Sigmoid colon (tissue), 7 donors: Measurements from ENCODE around the gene HTR1E. TPM values are rescaled to one million over a fixed set of nuclear protein-coding genes. Genes with fewer than 3 reads are reported as not detected.

ENCODE experiments used
- DNase-seq: peaks from one replicate; pipeline ENCODE4 v3.0.0-alpha.2; 2019
- H3K27ac ChIP-seq, 4 donors: fragments of 200-600 bp; sonication (generic); one replicate each; pipeline ENCODE4 v1.5.1; 2016 to 2019; ENCODE audit warnings: mild to moderate bottlenecking in 1 of 4
- H3K27me3 ChIP-seq, 3 donors: fragments of 200-600 bp; sonication (generic); one replicate each; pipeline ENCODE4 v1.5.1; 2019; ENCODE audit warnings: mild to moderate bottlenecking in 1 of 3
- H3K36me3 ChIP-seq, 4 donors: fragments of 200-600 bp; sonication (generic); one replicate each; pipeline ENCODE4 v1.5.1; 2016 to 2019
- H3K4me1 ChIP-seq, 4 donors: fragments of 200-600 bp; sonication (generic); one replicate each; pipeline ENCODE4 v1.5.1; 2017 to 2019
- H3K4me3 ChIP-seq, 4 donors: fragments of 200-600 bp; sonication (generic); one replicate each; pipeline ENCODE4 v1.5.1; 2017 to 2019; ENCODE audit warnings: mild to moderate bottlenecking in 2 of 4, moderate library complexity in 1 of 4
- H3K9me3 ChIP-seq, 4 donors: fragments of 200-600 bp in 3 of 4; sonication (generic) in 3 of 4; one replicate each; pipeline versions ENCODE4 v1.5.1 to v1.6.1; 2013 to 2019
- CTCF ChIP-seq, 4 experiments: fragments of 450-650 bp in 3 of 4; fragments of 200-600 bp in 1 of 4; IDR thresholded peaks; one replicate each; pipeline ENCODE4 v1.5.1; 2016 to 2019; ENCODE audit warnings: antibody characterized with exemption in 4 of 4, mild to moderate bottlenecking in 3 of 4, moderate library complexity in 2 of 4
- EP300 ChIP-seq, 4 donors: sonication (generic); formaldehyde crosslinking; IDR thresholded peaks; one replicate each; pipeline ENCODE4 v1.6.1; 2017; ENCODE audit warnings: antibody characterized with exemption in 4 of 4
- POLR2A ChIP-seq, 2 donors: fragments of 450-650 bp; IDR thresholded peaks; one replicate each; pipeline ENCODE4 v1.6.1; 2016; ENCODE audit warnings: antibody characterized with exemption in 2 of 2, mild to moderate bottlenecking in 2 of 2, moderate library complexity in 2 of 2
- POLR2AphosphoS5 ChIP-seq, 4 donors: sonication (generic); formaldehyde crosslinking; IDR thresholded peaks; one replicate each; pipeline ENCODE4 v1.6.1; 2017; ENCODE audit warnings: antibody characterized with exemption in 4 of 4
- WGBS, 2 donors: extraction: QIAGEN DNeasy Blood & Tissue Kit; methylation state at CpG; one replicate each; pipeline ENCODE4 v1.1.7; 2013; 5-methylcytosine and 5-hydroxymethylcytosine counted together
- intact Hi-C: fragments of 100-400 bp; cut with DNase I; formaldehyde crosslinking; loops from one replicate; pipeline ENCODE4 v1.15.1; 2023
- polyA plus RNA-seq, 3 donors: library from polyadenylated mRNA; stranded (reverse); fragments of 200-250 nt; gene quantifications; one replicate each; pipeline ENCODE4 v1.2.3, GENCODE V29; 2013
- total RNA-seq, 4 donors: library from RNA; depleted of rRNA; stranded (reverse); fragments of >200 nt; gene quantifications; one replicate each; pipeline ENCODE4 v1.1.0, GENCODE V29; 2016
- donor health status: healthy with polysubstance abuse.
- donor health status: Bipolar disorder and iron deficiency.
- donor health status: healthy.

Gene HTR1E
- total and polyA plus RNA-seq, 7 donors: 0.03 TPM; not detected in 6

- Histone ChIP-seq H3K9me3 (peaks cover 0 to 4% (median 0%) of the 10 kb centered on the region in 4 donors), H3K4me3 (no peak overlapping the region), H3K27me3 (no peaks in the 10 kb centered on the region), H3K4me1 (no peaks in the 10 kb centered on the region), H3K36me3 (no peaks in the 10 kb centered on the region), H3K27ac (no peak overlapping the region)
- TF ChIP-seq POLR2AphosphoS5 (IDR thresholded peaks at IDR 0.05) (no peak), POLR2A (IDR thresholded peaks at IDR 0.05) (no peak), CTCF (IDR thresholded peaks at IDR 0.05) (no peak), EP300 (IDR thresholded peaks at IDR 0.05) (no peak)
- WGBS, 2 donors: 81 to 82% methylated on average over 4 of the region's 4 CpGs
- intact Hi-C loops: no loop called here
- no peak for DNase-seq
These were observed 103.4 kb downstream of the HTR1E start for GRCh38 chr6:87040729-87041128.

DNA sequence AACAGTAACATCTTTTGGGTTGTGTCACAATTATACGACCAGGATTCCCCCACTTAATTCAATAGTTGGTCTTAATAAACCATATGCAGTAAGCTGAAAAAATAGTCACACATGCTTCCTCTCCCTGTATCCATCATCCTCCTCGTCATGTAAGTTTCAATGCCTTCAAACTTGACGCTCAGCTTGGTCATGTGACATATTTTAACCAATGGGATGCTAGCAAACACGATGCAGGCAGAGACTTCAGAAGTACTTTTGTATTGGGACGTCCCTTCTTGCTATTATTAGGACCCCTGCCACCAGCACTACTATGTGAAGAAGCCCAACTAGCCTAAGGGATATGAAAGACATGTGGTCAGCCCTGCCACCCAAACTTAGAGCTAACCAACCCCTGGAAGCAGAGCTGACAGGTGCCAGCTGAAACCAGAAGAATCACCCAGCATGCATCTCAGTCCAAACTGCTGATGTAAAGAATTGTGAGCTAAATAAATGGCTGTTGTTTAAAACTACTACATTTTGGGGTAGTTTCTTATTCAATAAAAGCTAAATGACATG lies 108.3 kb downstream of the HTR1E start:
- WGBS, 2 donors: 52 to 69% methylated on average over 5 of the region's 5 CpGs
- intact Hi-C loops: no loop called here
- no peak overlapping the region for H3K4me3 ChIP-seq
- no peak for DNase-seq
- no peaks in the 10 kb centered on the region for H3K36me3 ChIP-seq
- no peak overlapping the region for H3K27ac ChIP-seq
- peaks cover 0 to 4% (median 0%) of the 10 kb centered on the region in 4 donors for H3K9me3 ChIP-seq
- H3K4me1 ChIP-seq: no peaks in the 10 kb centered on the region
- TF ChIP-seq CTCF (IDR thresholded peaks at IDR 0.05): no peak
- no peaks in the 10 kb centered on the region for H3K27me3 ChIP-seq

GRCh38 chr6:87049779-87050178 lies 112.5 kb downstream of the HTR1E start:
- no peaks in the 10 kb centered on the region for H3K36me3 ChIP-seq
- DNase-seq: no peak
- H3K27me3 ChIP-seq: no peaks in the 10 kb centered on the region
- no peaks in the 10 kb centered on the region for H3K4me1 ChIP-seq
- no peak overlapping the region for H3K4me3 ChIP-seq
- H3K9me3 ChIP-seq: no peaks in the 10 kb centered on the region
- intact Hi-C loops: no loop called here
- WGBS, 2 donors: 96 to 100% methylated on average over 1 of the region's 1 CpG
- H3K27ac ChIP-seq: no peak overlapping the region
- no peak for TF ChIP-seq CTCF (IDR thresholded peaks at IDR 0.05)
- no peak for TF ChIP-seq POLR2A (IDR thresholded peaks at IDR 0.05)
- TF ChIP-seq EP300 (IDR thresholded peaks at IDR 0.05): no peak
- no peak for TF ChIP-seq POLR2AphosphoS5 (IDR thresholded peaks at IDR 0.05)

- 85 to 87% methylated on average over 1 of the region's 1 CpG for WGBS, 2 donors
- intact Hi-C loops: no loop called here
- TF ChIP-seq EP300 (IDR thresholded peaks at IDR 0.05) (no peak), CTCF (IDR thresholded peaks at IDR 0.05) (no peak), POLR2A (IDR thresholded peaks at IDR 0.05) (no peak), POLR2AphosphoS5 (IDR thresholded peaks at IDR 0.05) (no peak)
These were observed 116.0 kb downstream of the HTR1E start for GRCh38 chr6:87053312-87053711.

GRCh38 chr6:87054143-87054833 lies 117.0 kb downstream of the HTR1E start:
- no peak for TF ChIP-seq POLR2AphosphoS5 (IDR thresholded peaks at IDR 0.05)
- TF ChIP-seq CTCF (IDR thresholded peaks at IDR 0.05): no peak
- TF ChIP-seq POLR2A (IDR thresholded peaks at IDR 0.05): no peak
- TF ChIP-seq EP300 (IDR thresholded peaks at IDR 0.05): no peak
- H3K4me1 ChIP-seq: no peaks in the 10 kb centered on the region
- no peaks in the 10 kb centered on the region for H3K36me3 ChIP-seq
- 54 to 84% methylated on average over 3 of the region's 3 CpGs for WGBS, 2 donors
- H3K4me3 ChIP-seq: no peak overlapping the region
- DNase-seq: no peak
- no peak overlapping the region for H3K27ac ChIP-seq
- H3K9me3 ChIP-seq: no peaks in the 10 kb centered on the region
- intact Hi-C loops: no loop called here
- H3K27me3 ChIP-seq: no peaks in the 10 kb centered on the region

More at GRCh38 chr6:87053312-87053711, 116.0 kb downstream of the HTR1E start:
- Histone ChIP-seq H3K4me1 (no peaks in the 10 kb centered on the region), H3K27ac (no peak overlapping the region), H3K9me3 (no peaks in the 10 kb centered on the region), H3K36me3 (no peaks in the 10 kb centered on the region), H3K27me3 (no peaks in the 10 kb centered on the region), H3K4me3 (no peak overlapping the region)
- DNase-seq: no peak
